ENCODE measurements around the gene SAMD4B. TPM values are rescaled to one million over a fixed set of nuclear protein-coding genes. Genes with fewer than 3 reads are reported as not detected.

Gene SAMD4B
- total RNA-seq, 3 donors from 2014 or later = 57.4 to 65.2 (median 59.7) TPM

GRCh38 chr19:39402346-39403300 lies 60.4 kb downstream of the SAMD4B start:
- Histone ChIP-seq H3K36me3 (no peaks in the 10 kb centered on the region), H3K4me3 (peak overlapping the region; percentile 55 to 80 (median 62)), H3K27ac (peak overlapping the region; percentile 100), H3K27me3 (no peaks in the 10 kb centered on the region), H3K4me1 (peaks cover 0 to 13% of the 10 kb centered on the region in 2 donors), H3K9me3 (no peaks in the 10 kb centered on the region)
- intact Hi-C loops (cut with DNase I; ENCODE audit: low total_unique reads) = no loop called here
- TF ChIP-seq POLR2A (IDR thresholded peaks at IDR 0.05) (no peak), POLR2AphosphoS5 (IDR thresholded peaks at IDR 0.05) (peak; percentile 90 to 97 (median 96))
- peak; percentile 94 to 95 for DNase-seq (ENCODE audit: low spot score in 2 of 2)

GRCh38 chr19:39403331-39404312 lies 61.4 kb downstream of the SAMD4B start:
- Histone ChIP-seq H3K9me3 (no peaks in the 10 kb centered on the region), H3K4me3 (peak overlapping the region; percentile 55 to 80 (median 62)), H3K36me3 (peaks cover 6% of the 10 kb centered on the region), H3K27ac (peak overlapping the region; percentile 100), H3K4me1 (peaks cover 0 to 13% of the 10 kb centered on the region in 2 donors), H3K27me3 (no peaks in the 10 kb centered on the region)
- peak; percentile 99 to 100 for DNase-seq (ENCODE audit: low spot score in 2 of 2)
- peak in 1 of 3 donors; percentile 13 for TF ChIP-seq CTCF (IDR thresholded peaks at IDR 0.05)
- TF ChIP-seq POLR2AphosphoS5 (IDR thresholded peaks at IDR 0.05) = peak; percentile 94 to 99 (median 97)
- peak; percentile 81 for TF ChIP-seq POLR2A (IDR thresholded peaks at IDR 0.05)
- intact Hi-C loops (cut with DNase I; ENCODE audit: low total_unique reads) = no loop called here

- intact Hi-C loops (cut with DNase I; ENCODE audit: low total_unique reads) = no loop called here
Observed at GRCh38 chr19:39405261-39405957, 63.2 kb downstream of the SAMD4B start.

GRCh38 chr19:39405958-39406655 lies 63.9 kb downstream of the SAMD4B start:
- Histone ChIP-seq H3K36me3 (peaks cover 6% of the 10 kb centered on the region), H3K9me3 (no peaks in the 10 kb centered on the region), H3K27ac (peak overlapping the region; percentile 100), H3K4me1 (peaks cover 0 to 13% of the 10 kb centered on the region in 2 donors), H3K4me3 (peak overlapping the region; percentile 81 to 98 (median 96)), H3K27me3 (no peaks in the 10 kb centered on the region)
- intact Hi-C loops (cut with DNase I; ENCODE audit: low total_unique reads) = no loop called here
- TF ChIP-seq POLR2AphosphoS5 (IDR thresholded peaks at IDR 0.05) (no peak), POLR2A (IDR thresholded peaks at IDR 0.05) (peak; percentile 48)
- peak in 1 of 2 donors; percentile 79 for DNase-seq (ENCODE audit: low spot score in 2 of 2)

More at GRCh38 chr19:39405261-39405957, 63.2 kb downstream of the SAMD4B start:
- no peak for DNase-seq (ENCODE audit: low spot score in 2 of 2)
- Histone ChIP-seq H3K4me1 (peaks cover 0 to 13% of the 10 kb centered on the region in 2 donors), H3K9me3 (no peaks in the 10 kb centered on the region), H3K27ac (peak overlapping the region; percentile 100), H3K27me3 (no peaks in the 10 kb centered on the region), H3K36me3 (peaks cover 6% of the 10 kb centered on the region), H3K4me3 (peak overlapping the region; percentile 81 to 98 (median 96))
- TF ChIP-seq CTCF (IDR thresholded peaks at IDR 0.05) = no peak
- TF ChIP-seq POLR2AphosphoS5 (IDR thresholded peaks at IDR 0.05) = no peak
- no peak for TF ChIP-seq POLR2A (IDR thresholded peaks at IDR 0.05)

- H3K4me1 ChIP-seq = peaks cover 0 to 13% of the 10 kb centered on the region in 2 donors
- no peaks in the 10 kb centered on the region for H3K9me3 ChIP-seq
- DNase-seq (ENCODE audit: low spot score in 2 of 2) = peak; percentile 91 to 97
- TF ChIP-seq CTCF (IDR thresholded peaks at IDR 0.05) = peak; percentile 33 to 50 (median 37)
- peak; percentile 99 for TF ChIP-seq POLR2A (IDR thresholded peaks at IDR 0.05)
- TF ChIP-seq POLR2AphosphoS5 (IDR thresholded peaks at IDR 0.05) = peak; percentile 100
- peak within 1 kb of the TSS; percentile 100 for H3K27ac ChIP-seq
- H3K4me3 ChIP-seq = peak within 1 kb of the TSS; percentile 81 to 98 (median 96)
- intact Hi-C loops (cut with DNase I; ENCODE audit: low total_unique reads) = no loop called here
- H3K27me3 ChIP-seq = no peaks in the 10 kb centered on the region
- H3K36me3 ChIP-seq = peaks cover 6% of the 10 kb centered on the region
Observed at GRCh38 chr19:39406656-39407409, 64.6 kb downstream of the SAMD4B start, which contains the start of gene ZFP36. Gene ZFP36, plus strand, starts transcription at chr19:39406847. Its CDS starts 58 bp downstream, at chr19:39406905.
